ENCODE measurements around the gene GPC3.

- TF ChIP-seq CTCF (conservative IDR thresholded peaks at IDR 0.05; ENCODE audit: low read depth in 2 of 2): no peak
- no peak for TF ChIP-seq EZH2 (IDR thresholded peaks at IDR 0.05; ENCODE audit: low read depth, unreplicated experiment)
- no peak for TF ChIP-seq CREB1 (CRISPR knock-in tag; IDR thresholded peaks at IDR 0.05; ENCODE audit: low read depth)
- no peak for TF ChIP-seq POLR2AphosphoS5 (IDR thresholded peaks at IDR 0.05; ENCODE audit: low read depth)
- no peak for TF ChIP-seq ZNF331 (CRISPR knock-in tag; IDR thresholded peaks at IDR 0.05; ENCODE audit: low read depth)
- no peak for TF ChIP-seq EZH2phosphoT487 (IDR thresholded peaks at IDR 0.05; ENCODE audit: unreplicated experiment)
- TF ChIP-seq JUNB (IDR thresholded peaks at IDR 0.05; ENCODE audit: unreplicated experiment): no peak
- no peak for TF ChIP-seq ZNF462 (CRISPR knock-in tag; IDR thresholded peaks at IDR 0.05)
- no peak for TF ChIP-seq ETS1 (IDR thresholded peaks at IDR 0.05)
- no peak for TF ChIP-seq REST (IDR thresholded peaks at IDR 0.05; ENCODE audit: unreplicated experiment)
Observed at GRCh38 chrX:133869270-133869669, 116.1 kb downstream of the GPC3 start.

Data from GM23338 (cell line).